K562 (cell line): Measurements from ENCODE around the gene ERAS. TPM values are rescaled to one million over a fixed set of nuclear protein-coding genes. Genes with fewer than 3 reads are reported as not detected.
A peak's percentile ranks its signal among the peaks of the same experiment; 100 is the strongest.

Experiments used
- ARID1B ChIP-seq: fragments of 450-650 bp; IDR thresholded peaks from 2 replicates; pipeline ENCODE4 v1.6.1; 2016; ENCODE audit warnings: antibody characterized with exemption, mild to moderate bottlenecking, inconsistent platforms
- ARNT ChIP-seq, 2 experiments: fragments of 450-650 bp; IDR thresholded peaks; 2 replicates each; pipeline ENCODE4 v1.6.1; 2016; ENCODE audit warnings: mild to moderate bottlenecking in 1 of 2
- ASH1L ChIP-seq: fragments of 450-650 bp; IDR thresholded peaks from 2 replicates; pipeline ENCODE4 v1.6.1; 2018; ENCODE audit warnings: borderline replicate concordance, mild to moderate bottlenecking, low read depth; ENCODE audit not compliant: partially characterized antibody
- CBX3 ChIP-seq, 2 experiments: IDR thresholded peaks; 1 replicate in 1 of 2; 2 replicates in 1 of 2; pipeline ENCODE4 v1.6.1; 2012; ENCODE audit warnings: inconsistent platforms in 2 of 2, low read length in 2 of 2, borderline replicate concordance in 1 of 2, control low read depth in 1 of 2
- CREBBP ChIP-seq: IDR thresholded peaks from one replicate; pipeline ENCODE4 v1.6.1; 2012; ENCODE audit warnings: low read depth, mild to moderate bottlenecking, control low read depth, inconsistent platforms, low read length
- DPF2 ChIP-seq: fragments of 450-650 bp; IDR thresholded peaks from 2 replicates; pipeline ENCODE4 v1.6.1; 2016
- EP300 ChIP-seq: IDR thresholded peaks from 2 replicates; pipeline ENCODE4 v1.6.1; 2012; ENCODE audit warnings: low read length, improper control_type of control experiment
- ETS2 ChIP-seq: IDR thresholded peaks from 2 replicates; pipeline ENCODE4 v1.6.1; 2016; ENCODE audit warnings: borderline replicate concordance, missing genetic modification characterization, mild to moderate bottlenecking, moderate library complexity, missing compliant biosample characterization; ENCODE audit not compliant: poor library complexity, severe bottlenecking
- FOXA3 ChIP-seq, 2 experiments: fragments of 450-650 bp in 1 of 2; sonication (generic) in 1 of 2; formaldehyde crosslinking; IDR thresholded peaks in 1 of 2; conservative IDR thresholded peaks in 1 of 2; 2 replicates each; pipeline versions ENCODE4 v1.4.0 to v1.8.0; 2020 to 2022; ENCODE audit warnings: mild to moderate bottlenecking in 2 of 2, missing genetic modification reagents in 1 of 2
- FOXP1 ChIP-seq: sonication (generic); formaldehyde crosslinking; IDR thresholded peaks from 2 replicates; pipeline ENCODE4 v1.8.0; 2022; ENCODE audit warnings: mild to moderate bottlenecking, missing genetic modification reagents
- JUNB ChIP-seq: fragments of 450-650 bp; formaldehyde crosslinking; conservative IDR thresholded peaks from 2 replicates; pipeline ENCODE4 v1.4.0; 2020; ENCODE audit warnings: mild to moderate bottlenecking
- KAT7 ChIP-seq: sonication (generic); formaldehyde crosslinking; IDR thresholded peaks from 2 replicates; pipeline ENCODE4 v1.8.0; 2022; ENCODE audit warnings: missing genetic modification reagents, mild to moderate bottlenecking, borderline replicate concordance
- KLF16 ChIP-seq: IDR thresholded peaks from 2 replicates; pipeline ENCODE4 v1.6.1; 2016; ENCODE audit warnings: antibody characterized with exemption
- MXI1 ChIP-seq: IDR thresholded peaks from 2 replicates; pipeline ENCODE4 v1.6.1; 2011; ENCODE audit warnings: low read depth, mild to moderate bottlenecking, improper control_type of control experiment, low read length
- NFIC ChIP-seq: fragments of 450-650 bp; IDR thresholded peaks from 2 replicates; pipeline ENCODE4 v1.6.1; 2017; ENCODE audit warnings: mild to moderate bottlenecking, inconsistent platforms
- NRF1 ChIP-seq, 2 experiments: fragments of 450-650 bp; IDR thresholded peaks in 1 of 2; conservative IDR thresholded peaks in 1 of 2; 2 replicates each; pipeline ENCODE4 v1.6.1; 2014; ENCODE audit warnings: mild to moderate bottlenecking in 2 of 2
- POLR3G ChIP-seq: IDR thresholded peaks from 2 replicates; pipeline ENCODE4 v1.6.1; 2011; ENCODE audit not compliant: insufficient read length, insufficient replicate concordance; ENCODE audit errors: extremely low read depth
- RBM25 ChIP-seq: fragments of 200-400 bp; formaldehyde crosslinking; IDR thresholded peaks from 2 replicates; pipeline ENCODE4 v1.6.1; 2018; ENCODE audit warnings: low read length, low read depth, moderate library complexity; ENCODE audit not compliant: severe bottlenecking
- SMARCE1 ChIP-seq: fragments of 450-650 bp; IDR thresholded peaks from 2 replicates; pipeline ENCODE4 v1.7.1; 2016; ENCODE audit warnings: mild to moderate bottlenecking
- STAT5A ChIP-seq: IDR thresholded peaks from 2 replicates; pipeline ENCODE4 v1.6.1; 2012; ENCODE audit warnings: low read length, inconsistent platforms, borderline replicate concordance
- THRAP3 ChIP-seq: fragments of 450-650 bp; IDR thresholded peaks from 2 replicates; pipeline ENCODE4 v1.6.1; 2016; ENCODE audit warnings: mild to moderate bottlenecking, inconsistent platforms, borderline replicate concordance
- ZBTB1 ChIP-seq: sonication (generic); formaldehyde crosslinking; IDR thresholded peaks from 2 replicates; pipeline ENCODE4 v1.8.1; 2023; ENCODE audit warnings: missing genetic modification reagents, low read depth, mild to moderate bottlenecking, borderline replicate concordance
- ZNF431 ChIP-seq: sonication (generic); formaldehyde crosslinking; IDR thresholded peaks from 2 replicates; pipeline ENCODE4 v1.8.0; 2022; ENCODE audit warnings: mild to moderate bottlenecking, missing genetic modification reagents
- polyA plus RNA-seq, 8 experiments: library from polyadenylated mRNA; depleted of rRNA in 4 of 8; stranded (reverse) in 5 of 8; unstranded in 3 of 8; fragments of >200 nt; fragmentation: Nextera tagmentation in 2 of 8; fragmentation: Illumina TruSeq in 1 of 8; extraction: Ambion mirVana in 2 of 8; extraction: Trizol in 1 of 8; gene quantifications; 2 replicates each; pipeline versions ENCODE4 v1.2.1 to v1.2.3, GENCODE V29; 2011 to 2014; ENCODE audit warnings: inconsistent platforms in 1 of 8, missing spikeins in 1 of 8
- total RNA-seq, 7 experiments: library from RNA; depleted of rRNA in 6 of 7; stranded (reverse); fragments of >200 nt in 6 of 7; fragmentation: Illumina TruSeq in 2 of 7; extraction: Trizol in 2 of 7; gene quantifications; 2 replicates each; pipeline versions ENCODE4 v1.2.1 to v1.2.3, GENCODE V29; 2011 to 2021; ENCODE audit warnings: low replicate concordance in 1 of 7
- TF ChIP-seq, protein P1 (sequence below): sonication (generic); formaldehyde crosslinking; IDR thresholded peaks from 2 replicates; pipeline ENCODE4 v1.8.1; 2023; ENCODE audit warnings: mild to moderate bottlenecking, missing genetic modification reagents, moderate library complexity
- TF ChIP-seq, protein P2 (sequence below): sonication (generic); formaldehyde crosslinking; IDR thresholded peaks from 2 replicates; pipeline ENCODE4 v1.8.0; 2022; ENCODE audit warnings: missing genetic modification reagents, mild to moderate bottlenecking, moderate library complexity, borderline replicate concordance
- TF ChIP-seq, protein P3 (sequence below): IDR thresholded peaks from 2 replicates; pipeline ENCODE4 v1.6.1; 2012; ENCODE audit warnings: low read depth, low read length, improper control_type of control experiment, borderline replicate concordance

Gene ERAS
- total and polyA plus RNA-seq, 9 of the 15 experiments (the other 6 are each of a cell fraction or from before 2014, with no cell fraction given), result 0.07 to 0.12 TPM; not detected in 7

DNA sequence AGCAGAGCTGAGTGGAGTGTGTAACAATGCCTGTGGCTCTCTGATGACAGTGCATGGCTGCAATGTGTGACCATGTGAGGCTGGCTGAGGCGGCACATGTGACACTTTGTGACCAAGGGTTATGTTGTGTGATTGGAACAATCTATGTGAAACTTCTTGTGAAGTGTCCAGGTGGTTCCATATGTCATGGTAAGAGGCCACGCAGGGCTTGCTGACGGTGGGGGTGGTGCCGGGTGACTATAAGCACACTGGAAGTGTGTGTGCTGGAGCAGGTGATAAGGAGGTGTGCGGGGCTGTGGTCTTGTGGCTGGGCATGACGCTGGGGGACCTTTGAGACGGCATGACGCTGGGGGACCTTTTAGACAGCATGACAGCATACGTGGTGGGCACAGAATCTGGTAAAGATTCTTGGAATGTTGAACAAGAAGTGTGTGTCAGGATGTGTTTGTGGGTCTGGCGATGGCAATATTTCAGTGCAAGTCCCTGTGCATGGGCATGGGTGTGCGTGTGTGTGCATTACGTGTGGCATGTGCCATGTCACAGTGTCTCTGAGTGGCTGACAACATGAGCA, 31.9 kb upstream of the ERAS start (continued):
- peak; percentile 74 for TF ChIP-seq ARID1B
- peak; percentile 51 for TF ChIP-seq DPF2
- 0 out of 2 replicates have a peak, but pooled peaks have one; percentile 71 for TF ChIP-seq THRAP3
- peak; percentile 68 for TF ChIP-seq NFIC
- no peak for TF ChIP-seq ASH1L
- TF ChIP-seq MXI1, result peak; percentile 72; the same call in 1 of the 2 replicates
- TF ChIP-seq EP300, result peak; percentile 10; the same call in 1 of the 2 replicates
- peak in 1 of 2 experiments; percentile 27; a peak in 1 of 4 replicates for TF ChIP-seq ARNT (IDR thresholded peaks at IDR 0.05)
- no peak for TF ChIP-seq CREBBP
- TF ChIP-seq JUNB (CRISPR knock-in tag), result no peak
- 0 out of 2 replicates have a peak, but pooled peaks have one; percentile 22 for TF ChIP-seq FOXP1
- TF ChIP-seq, protein P1, sequence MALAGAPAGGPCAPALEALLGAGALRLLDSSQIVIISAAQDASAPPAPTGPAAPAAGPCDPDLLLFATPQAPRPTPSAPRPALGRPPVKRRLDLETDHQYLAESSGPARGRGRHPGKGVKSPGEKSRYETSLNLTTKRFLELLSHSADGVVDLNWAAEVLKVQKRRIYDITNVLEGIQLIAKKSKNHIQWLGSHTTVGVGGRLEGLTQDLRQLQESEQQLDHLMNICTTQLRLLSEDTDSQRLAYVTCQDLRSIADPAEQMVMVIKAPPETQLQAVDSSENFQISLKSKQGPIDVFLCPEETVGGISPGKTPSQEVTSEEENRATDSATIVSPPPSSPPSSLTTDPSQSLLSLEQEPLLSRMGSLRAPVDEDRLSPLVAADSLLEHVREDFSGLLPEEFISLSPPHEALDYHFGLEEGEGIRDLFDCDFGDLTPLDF, result no peak
- TF ChIP-seq KLF16, result peak; percentile 27; the same call in 1 of the 2 replicates
- TF ChIP-seq RBM25, result no peak
- peak; percentile 19 to 40; a peak in 3 of 4 replicates for TF ChIP-seq NRF1 (conservative IDR thresholded peaks at IDR 0.05 in 1 of 2, IDR thresholded peaks at IDR 0.05 in 1 of 2)
- peak in 1 of 2 experiments; percentile 58; a peak in 1 of 4 replicates for TF ChIP-seq FOXA3 (CRISPR knock-in tag; conservative IDR thresholded peaks at IDR 0.05 in 1 of 2, IDR thresholded peaks at IDR 0.05 in 1 of 2)
- TF ChIP-seq ETS2, result no peak
- 0 out of 2 replicates have a peak, but pooled peaks have one; percentile 12 for TF ChIP-seq SMARCE1
- TF ChIP-seq STAT5A, result peak; percentile 77
- TF ChIP-seq POLR3G, result no peak
- TF ChIP-seq, protein P2, sequence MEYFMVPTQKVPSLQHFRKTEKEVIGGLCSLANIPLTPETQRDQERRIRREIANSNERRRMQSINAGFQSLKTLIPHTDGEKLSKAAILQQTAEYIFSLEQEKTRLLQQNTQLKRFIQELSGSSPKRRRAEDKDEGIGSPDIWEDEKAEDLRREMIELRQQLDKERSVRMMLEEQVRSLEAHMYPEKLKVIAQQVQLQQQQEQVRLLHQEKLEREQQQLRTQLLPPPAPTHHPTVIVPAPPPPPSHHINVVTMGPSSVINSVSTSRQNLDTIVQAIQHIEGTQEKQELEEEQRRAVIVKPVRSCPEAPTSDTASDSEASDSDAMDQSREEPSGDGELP (CRISPR knock-in tag), result peak; percentile 89
- TF ChIP-seq, protein P3, sequence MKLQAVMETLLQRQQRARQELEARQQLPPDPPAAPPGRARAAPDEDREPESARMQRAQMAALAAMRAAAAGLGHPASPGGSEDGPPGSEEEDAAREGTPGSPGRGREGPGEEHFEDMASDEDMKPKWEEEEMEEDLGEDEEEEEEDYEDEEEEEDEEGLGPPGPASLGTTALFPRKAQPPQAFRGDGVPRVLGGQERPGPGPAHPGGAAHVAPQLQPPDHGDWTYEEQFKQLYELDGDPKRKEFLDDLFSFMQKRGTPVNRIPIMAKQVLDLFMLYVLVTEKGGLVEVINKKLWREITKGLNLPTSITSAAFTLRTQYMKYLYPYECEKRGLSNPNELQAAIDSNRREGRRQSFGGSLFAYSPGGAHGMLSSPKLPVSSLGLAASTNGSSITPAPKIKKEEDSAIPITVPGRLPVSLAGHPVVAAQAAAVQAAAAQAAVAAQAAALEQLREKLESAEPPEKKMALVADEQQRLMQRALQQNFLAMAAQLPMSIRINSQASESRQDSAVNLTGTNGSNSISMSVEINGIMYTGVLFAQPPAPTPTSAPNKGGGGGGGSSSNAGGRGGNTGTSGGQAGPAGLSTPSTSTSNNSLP, result no peak
- TF ChIP-seq ZBTB1 (CRISPR knock-in tag), result 0 out of 2 replicates have a peak, but pooled peaks have one; percentile 54
- TF ChIP-seq ZNF431, result 0 out of 2 replicates have a peak, but pooled peaks have one; percentile 34
- TF ChIP-seq KAT7, result peak; percentile 8; the same call in 1 of the 2 replicates
- TF ChIP-seq CBX3 (IDR thresholded peaks at IDR 0.05; ENCODE audit: borderline replicate concordance in 1 of 2, low read length in 2 of 2), result peak in 1 of 2 experiments; percentile 49; a peak in 1 of 3 replicates
